SIG-M5 treated with dmso at 0.1 percent for 504 hours (cell line): ENCODE measurements around the gene ECPAS.
"Not testable (repeated sequence)": the region's sequence is repeated elsewhere in the genome, so short reads cannot be mapped to it uniquely, and the experiment has no call there.

Source experiments
- DNase-seq: peaks from one replicate; lab custom pipeline; 2025; ENCODE audit not compliant: unreplicated experiment; lab: John Stamatoyannopoulos, UW

ECPAS gene, protein sequence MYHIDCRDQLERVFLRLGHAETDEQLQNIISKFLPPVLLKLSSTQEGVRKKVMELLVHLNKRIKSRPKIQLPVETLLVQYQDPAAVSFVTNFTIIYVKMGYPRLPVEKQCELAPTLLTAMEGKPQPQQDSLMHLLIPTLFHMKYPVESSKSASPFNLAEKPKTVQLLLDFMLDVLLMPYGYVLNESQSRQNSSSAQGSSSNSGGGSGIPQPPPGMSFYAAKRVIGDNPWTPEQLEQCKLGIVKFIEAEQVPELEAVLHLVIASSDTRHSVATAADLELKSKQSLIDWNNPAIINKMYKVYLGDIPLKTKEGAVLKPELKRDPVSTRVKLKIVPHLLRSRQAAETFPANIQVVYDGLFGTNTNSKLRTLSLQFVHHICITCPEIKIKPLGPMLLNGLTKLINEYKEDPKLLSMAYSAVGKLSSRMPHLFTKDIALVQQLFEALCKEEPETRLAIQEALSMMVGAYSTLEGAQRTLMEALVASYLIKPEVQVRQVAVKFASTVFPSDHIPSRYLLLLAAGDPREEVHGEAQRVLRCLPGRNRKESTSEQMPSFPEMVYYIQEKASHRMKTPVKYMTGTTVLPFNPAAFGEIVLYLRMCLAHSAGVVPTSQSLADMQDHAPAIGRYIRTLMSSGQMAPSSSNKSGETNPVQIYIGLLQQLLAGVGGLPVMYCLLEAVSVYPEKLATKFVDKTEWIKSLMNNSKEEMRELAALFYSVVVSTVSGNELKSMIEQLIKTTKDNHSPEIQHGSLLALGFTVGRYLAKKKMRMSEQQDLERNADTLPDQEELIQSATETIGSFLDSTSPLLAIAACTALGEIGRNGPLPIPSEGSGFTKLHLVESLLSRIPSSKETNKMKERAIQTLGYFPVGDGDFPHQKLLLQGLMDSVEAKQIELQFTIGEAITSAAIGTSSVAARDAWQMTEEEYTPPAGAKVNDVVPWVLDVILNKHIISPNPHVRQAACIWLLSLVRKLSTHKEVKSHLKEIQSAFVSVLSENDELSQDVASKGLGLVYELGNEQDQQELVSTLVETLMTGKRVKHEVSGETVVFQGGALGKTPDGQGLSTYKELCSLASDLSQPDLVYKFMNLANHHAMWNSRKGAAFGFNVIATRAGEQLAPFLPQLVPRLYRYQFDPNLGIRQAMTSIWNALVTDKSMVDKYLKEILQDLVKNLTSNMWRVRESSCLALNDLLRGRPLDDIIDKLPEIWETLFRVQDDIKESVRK (N-terminal part only)

GRCh38 chr9:111483858-111484571 is at the start of gene ECPAS:
Gene ECPAS (minus strand): TSS chr9:111484383. CDS start chr9:111472918, 11,465 bp downstream.
- DNase-seq: peak; percentile 69

DNA sequence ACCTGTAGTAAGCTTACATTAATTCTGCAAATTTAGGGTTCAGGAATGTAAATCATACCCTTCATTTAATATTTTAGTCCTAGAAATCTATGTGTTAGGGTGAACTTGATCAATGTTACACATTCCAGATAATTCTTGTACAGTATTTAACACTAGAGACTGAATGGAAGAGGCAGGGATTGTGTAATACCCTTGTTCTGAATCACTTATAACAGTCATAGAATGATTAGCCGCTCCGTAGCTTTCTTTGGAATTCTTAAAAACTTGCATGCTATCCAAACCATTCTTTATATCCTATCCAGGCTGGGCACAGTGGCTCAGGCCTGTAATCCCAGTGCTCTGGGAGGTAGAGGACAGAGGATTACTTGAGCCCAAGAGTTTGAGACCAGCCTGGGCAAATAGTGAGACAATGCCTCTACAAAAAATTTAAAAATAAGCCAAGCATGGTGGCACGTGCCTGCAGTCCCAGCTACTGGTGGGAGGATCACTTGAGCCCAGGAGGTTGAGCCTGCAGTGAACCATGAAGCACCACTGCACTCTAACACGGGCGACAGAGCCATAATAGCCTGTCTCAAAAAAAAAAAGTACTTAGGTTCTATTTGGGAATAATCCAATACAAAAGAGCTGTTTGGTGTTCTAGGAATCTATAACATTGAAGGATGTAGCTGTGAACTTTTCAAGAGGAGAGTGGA is 49.1 kb upstream of the ECPAS start:
- no peak for DNase-seq

DNA sequence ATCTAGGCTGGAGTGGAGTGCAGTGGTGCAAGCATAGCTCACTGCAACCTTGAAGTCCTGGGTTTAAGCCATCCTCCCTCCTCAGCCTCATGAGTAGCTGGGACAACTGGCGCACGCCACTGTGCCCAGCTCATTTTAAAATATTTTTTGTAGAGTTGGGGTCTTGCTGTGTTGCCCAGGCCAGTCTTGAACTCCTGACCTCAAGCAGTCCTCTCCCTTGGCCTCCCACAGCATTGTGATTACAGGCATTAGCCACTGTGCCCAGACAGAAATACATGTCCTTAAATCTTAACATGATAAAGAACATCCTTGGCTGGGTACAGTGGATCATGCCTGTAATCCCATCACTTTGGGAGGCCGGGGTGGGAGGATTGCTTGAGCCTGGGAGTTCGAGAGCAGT is 47.5 kb upstream of the ECPAS start:
- DNase-seq: no peak

- no peak for DNase-seq
Observed at GRCh38 chr9:111529787-111530186, 45.6 kb upstream of the ECPAS start.

DNA sequence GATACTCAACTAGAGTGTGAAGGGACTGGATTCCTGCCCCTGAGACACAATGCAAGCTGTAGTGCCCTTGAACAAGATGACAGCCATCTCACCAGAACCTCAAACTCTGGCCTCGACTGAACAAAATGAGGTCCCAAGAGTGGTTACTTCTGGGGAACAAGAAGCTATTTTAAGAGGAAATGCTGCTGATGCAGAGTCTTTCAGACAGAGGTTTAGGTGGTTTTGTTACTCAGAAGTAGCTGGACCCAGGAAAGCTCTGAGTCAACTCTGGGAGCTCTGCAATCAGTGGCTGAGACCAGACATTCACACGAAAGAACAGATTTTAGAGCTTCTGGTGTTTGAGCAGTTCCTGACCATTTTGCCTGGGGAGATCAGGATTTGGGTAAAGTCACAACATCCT is 43.2 kb upstream of the ECPAS start:
- no peak for DNase-seq

DNA sequence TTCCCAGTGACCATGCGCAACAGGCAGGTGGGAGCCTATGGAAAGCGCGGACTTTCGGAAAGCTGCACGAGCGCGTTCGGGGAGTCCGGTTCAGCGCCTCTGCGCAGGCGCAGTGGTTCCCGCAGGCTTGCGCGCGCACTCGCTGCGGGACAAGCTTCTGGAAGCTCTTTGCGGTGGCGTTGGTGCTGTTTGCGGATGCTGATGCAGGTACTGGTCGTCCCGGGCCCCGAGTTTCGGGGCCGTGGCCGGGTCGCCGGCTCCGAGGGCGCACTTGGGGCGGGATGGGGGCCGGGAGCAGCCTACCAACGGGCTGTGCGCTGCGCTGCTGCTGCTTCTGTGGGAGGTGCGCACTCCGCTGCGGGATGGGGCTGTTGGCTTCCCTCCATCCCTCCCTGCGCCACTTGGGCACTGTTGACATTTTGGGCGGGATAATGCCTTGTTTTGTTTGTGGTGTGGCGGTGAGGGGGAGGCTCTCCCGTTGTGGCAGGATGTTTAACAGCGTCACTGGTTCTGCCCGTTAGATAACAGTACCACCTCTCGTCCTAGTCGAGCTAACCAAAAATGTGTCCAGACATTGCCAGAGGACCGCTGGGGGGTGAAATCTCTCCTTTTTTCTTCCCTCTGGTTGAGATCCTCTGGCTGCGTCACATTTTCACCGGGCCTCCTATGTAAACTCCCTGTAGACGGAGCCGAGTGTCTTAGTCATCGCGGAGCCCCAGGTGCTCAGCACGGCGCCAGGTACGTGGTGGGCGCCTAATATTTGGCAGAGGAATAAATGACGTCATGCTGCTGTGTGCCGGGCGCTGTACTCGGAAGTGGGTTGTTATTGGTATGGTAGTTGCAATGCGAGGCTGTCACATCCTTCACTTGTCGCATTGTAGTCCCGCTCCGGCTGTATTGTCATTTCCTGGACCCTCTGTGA is 41.1 kb upstream of the ECPAS start, which contains the start of gene ZNF483:
ZNF483 (plus strand) TSS at position 124 of the 922 bp plus-strand sequence. CDS start 2,217 bp downstream, outside the sequence.
- peak; percentile 13 for DNase-seq

- no peak for DNase-seq
Observed at GRCh38 chr9:111524731-111525055, 40.5 kb upstream of the ECPAS start.

- no peak for DNase-seq
Observed at GRCh38 chr9:111516061-111516465, 31.9 kb upstream of the ECPAS start.

GRCh38 chr9:111514967-111515366 is 30.8 kb upstream of the ECPAS start:
- no peak for DNase-seq

DNA sequence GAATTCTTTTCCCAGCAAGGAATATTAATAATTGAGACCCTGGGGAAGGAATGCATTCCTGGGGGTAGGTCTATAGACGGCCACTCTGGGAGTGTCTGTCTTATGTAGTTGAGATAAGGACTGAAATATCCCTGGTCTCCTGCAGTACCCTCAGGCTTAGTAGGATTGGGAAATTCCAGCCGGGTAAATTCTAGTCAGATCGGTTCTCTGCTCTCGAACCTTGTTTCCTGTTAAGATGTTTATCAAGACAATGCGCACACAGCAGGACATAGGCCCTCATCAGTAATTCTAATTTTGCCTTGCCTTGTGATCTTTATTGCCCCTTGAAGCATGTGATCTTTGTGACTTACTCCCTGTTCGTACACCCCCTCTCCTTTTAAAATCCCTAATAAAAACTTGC is 27.4 kb upstream of the ECPAS start:
- not testable (repeated sequence) for DNase-seq

- no peak for DNase-seq
Observed at GRCh38 chr9:111502506-111502905, 18.3 kb upstream of the ECPAS start.

- no peak for DNase-seq
Observed at GRCh38 chr9:111501648-111502047, 17.5 kb upstream of the ECPAS start.

- DNase-seq: no peak
Observed at GRCh38 chr9:111501005-111501562, 16.9 kb upstream of the ECPAS start.

GRCh38 chr9:111497196-111497595 is 13.0 kb upstream of the ECPAS start:
- DNase-seq: not testable (repeated sequence)

- DNase-seq: no peak
Observed at GRCh38 chr9:111484572-111484894, 350 bp upstream of the ECPAS start.

DNA sequence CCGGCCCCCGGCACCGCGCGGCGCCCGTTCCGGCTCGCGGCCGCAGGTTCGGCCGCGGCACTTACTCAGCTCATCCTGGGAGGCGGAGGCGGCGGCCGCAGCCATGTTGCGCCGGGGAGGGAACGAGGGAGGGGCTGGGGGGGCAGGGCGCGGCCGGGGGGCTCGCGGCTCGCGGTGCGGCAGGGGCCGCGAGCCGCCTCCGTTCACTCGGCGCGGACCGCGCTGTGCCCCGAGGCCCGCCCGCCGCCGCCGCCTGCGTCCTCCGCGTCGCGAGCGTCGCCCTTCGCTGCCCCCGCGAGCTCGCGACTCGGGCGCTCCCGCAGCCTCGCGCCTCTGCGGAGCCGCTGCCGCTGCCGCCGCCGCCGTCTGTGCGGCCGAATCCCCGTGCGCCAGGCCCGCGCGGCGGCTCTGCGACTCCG is 735 bp downstream of the ECPAS start:
- DNase-seq: no peak

DNA sequence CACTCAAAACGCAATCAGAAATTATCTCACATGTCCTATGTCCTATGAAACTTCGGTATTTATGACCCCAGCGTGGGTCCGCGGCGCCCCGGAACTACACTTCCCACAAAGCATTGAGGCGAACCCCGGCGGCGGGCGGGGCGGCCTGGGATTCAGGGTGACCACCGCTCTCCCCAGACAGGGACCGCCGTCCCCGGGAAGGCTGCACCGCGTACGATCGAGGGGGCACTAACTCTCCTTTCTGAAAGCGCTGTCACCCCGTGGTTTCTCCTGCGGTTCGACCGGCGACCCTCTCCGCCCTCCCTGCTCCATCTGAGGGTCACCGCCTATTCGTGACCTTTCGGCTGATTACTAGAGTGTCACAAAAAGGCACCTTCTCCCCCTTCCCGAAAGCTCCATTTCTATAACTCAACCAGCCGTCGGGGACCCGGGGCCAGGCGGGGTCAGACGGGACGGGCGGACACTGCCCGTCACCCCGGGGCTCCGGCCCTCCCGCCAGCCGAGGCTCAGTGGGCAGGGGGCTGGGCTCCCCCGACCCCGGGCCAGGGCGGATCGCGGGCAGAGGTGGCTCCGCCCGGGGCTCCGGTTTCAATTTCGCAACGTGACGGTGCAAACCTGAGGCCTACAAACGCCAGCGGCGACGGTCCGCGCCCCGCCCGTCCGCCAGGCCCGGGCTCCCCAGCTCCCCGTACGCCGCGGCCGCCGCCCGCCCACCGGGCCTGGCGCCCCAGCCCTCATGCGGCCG is 1.3 kb downstream of the ECPAS start:
- peak; percentile 45 for DNase-seq
